PFSK-1 (cell line): Measurements from ENCODE around the gene SVIL.

ENCODE experiments used
- FOXP2 ChIP-seq: optimal IDR thresholded peaks from 2 replicates; pipeline ENCODE3; 2011; ENCODE audit warnings: borderline replicate concordance, control low read depth, inconsistent platforms; ENCODE audit not compliant: insufficient read depth; ENCODE audit errors: extremely low read length, extremely low read depth
- POLR2AphosphoS5 ChIP-seq: IDR thresholded peaks from 2 replicates; pipeline ENCODE4 v1.6.1; 2012; ENCODE audit warnings: low read depth, mild to moderate bottlenecking, control low read depth, low read length, moderate library complexity
- SIN3A ChIP-seq: IDR thresholded peaks from 2 replicates; pipeline ENCODE4 v1.6.1; 2012; ENCODE audit warnings: mild to moderate bottlenecking, low read length, moderate library complexity, borderline replicate concordance; ENCODE audit not compliant: insufficient read depth
- TAF1 ChIP-seq: IDR thresholded peaks from 2 replicates; pipeline ENCODE4 v1.6.1; 2012; ENCODE audit warnings: low read length, control low read depth, borderline replicate concordance; ENCODE audit not compliant: insufficient read depth
- TF ChIP-seq, protein P1 (sequence below), 2 experiments: IDR thresholded peaks; 2 replicates each; pipeline versions ENCODE4 v1.6.1 to v1.8.0; 2011 to 2012; ENCODE audit warnings: low read depth in 2 of 2, low read length in 2 of 2, control low read depth in 1 of 2, inconsistent platforms in 1 of 2, mild to moderate bottlenecking in 1 of 2, moderate library complexity in 1 of 2; ENCODE audit not compliant: insufficient read depth in 1 of 2

Gene SVIL

DNA sequence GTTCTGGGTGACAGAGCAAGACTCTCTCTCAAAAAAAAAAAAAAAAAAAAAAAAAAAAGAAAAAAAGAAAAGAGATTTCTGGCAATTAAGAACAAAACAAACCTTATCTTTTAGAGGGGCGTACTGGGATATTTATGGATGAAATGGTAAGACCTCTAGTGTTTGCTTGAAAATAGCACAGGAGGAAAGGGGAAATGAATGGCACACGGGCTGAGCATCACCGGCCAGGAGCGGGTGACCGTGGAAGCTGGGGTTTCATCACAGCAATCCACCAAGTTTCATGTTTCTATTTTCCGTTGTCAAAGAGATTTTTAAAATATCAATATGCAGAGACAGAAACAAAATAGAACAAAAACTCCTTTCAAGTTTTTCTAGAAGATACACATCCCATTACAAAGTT lies 105.6 kb downstream of the SVIL start:
- no peak for TF ChIP-seq SIN3A
- no peak for TF ChIP-seq TAF1
- TF ChIP-seq FOXP2 = no peak
- no peak for TF ChIP-seq POLR2AphosphoS5
- TF ChIP-seq, protein P1, sequence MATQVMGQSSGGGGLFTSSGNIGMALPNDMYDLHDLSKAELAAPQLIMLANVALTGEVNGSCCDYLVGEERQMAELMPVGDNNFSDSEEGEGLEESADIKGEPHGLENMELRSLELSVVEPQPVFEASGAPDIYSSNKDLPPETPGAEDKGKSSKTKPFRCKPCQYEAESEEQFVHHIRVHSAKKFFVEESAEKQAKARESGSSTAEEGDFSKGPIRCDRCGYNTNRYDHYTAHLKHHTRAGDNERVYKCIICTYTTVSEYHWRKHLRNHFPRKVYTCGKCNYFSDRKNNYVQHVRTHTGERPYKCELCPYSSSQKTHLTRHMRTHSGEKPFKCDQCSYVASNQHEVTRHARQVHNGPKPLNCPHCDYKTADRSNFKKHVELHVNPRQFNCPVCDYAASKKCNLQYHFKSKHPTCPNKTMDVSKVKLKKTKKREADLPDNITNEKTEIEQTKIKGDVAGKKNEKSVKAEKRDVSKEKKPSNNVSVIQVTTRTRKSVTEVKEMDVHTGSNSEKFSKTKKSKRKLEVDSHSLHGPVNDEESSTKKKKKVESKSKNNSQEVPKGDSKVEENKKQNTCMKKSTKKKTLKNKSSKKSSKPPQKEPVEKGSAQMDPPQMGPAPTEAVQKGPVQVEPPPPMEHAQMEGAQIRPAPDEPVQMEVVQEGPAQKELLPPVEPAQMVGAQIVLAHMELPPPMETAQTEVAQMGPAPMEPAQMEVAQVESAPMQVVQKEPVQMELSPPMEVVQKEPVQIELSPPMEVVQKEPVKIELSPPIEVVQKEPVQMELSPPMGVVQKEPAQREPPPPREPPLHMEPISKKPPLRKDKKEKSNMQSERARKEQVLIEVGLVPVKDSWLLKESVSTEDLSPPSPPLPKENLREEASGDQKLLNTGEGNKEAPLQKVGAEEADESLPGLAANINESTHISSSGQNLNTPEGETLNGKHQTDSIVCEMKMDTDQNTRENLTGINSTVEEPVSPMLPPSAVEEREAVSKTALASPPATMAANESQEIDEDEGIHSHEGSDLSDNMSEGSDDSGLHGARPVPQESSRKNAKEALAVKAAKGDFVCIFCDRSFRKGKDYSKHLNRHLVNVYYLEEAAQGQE (IDR thresholded peaks at IDR 0.05; ENCODE audit: insufficient read depth in 1 of 2, low read depth in 2 of 2, low read length in 2 of 2) = no peak

DNA sequence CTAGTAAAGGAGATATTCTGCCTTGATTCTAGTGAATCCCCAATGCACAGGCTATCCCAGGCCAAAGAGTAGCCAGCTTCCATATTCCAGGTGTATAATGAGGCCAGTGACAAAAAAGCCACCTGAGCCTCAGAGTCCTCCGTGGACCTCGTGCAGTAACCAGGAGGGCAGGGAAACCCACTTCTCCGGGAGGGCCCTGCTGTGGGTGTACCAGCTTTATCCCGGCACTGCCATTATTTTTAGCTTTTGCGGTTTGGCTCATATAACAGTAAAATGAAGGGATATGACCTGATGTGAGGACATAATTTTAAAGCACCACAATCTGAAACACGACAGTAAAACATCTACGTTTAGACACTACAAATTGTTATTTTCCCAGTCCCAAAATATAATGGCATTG lies 109.0 kb downstream of the SVIL start:
- TF ChIP-seq POLR2AphosphoS5 = no peak
- TF ChIP-seq, protein P1 (IDR thresholded peaks at IDR 0.05; ENCODE audit: insufficient read depth in 1 of 2, low read depth in 2 of 2, low read length in 2 of 2) = no peak
- TF ChIP-seq SIN3A = no peak
- no peak for TF ChIP-seq FOXP2
- TF ChIP-seq TAF1 = no peak

DNA sequence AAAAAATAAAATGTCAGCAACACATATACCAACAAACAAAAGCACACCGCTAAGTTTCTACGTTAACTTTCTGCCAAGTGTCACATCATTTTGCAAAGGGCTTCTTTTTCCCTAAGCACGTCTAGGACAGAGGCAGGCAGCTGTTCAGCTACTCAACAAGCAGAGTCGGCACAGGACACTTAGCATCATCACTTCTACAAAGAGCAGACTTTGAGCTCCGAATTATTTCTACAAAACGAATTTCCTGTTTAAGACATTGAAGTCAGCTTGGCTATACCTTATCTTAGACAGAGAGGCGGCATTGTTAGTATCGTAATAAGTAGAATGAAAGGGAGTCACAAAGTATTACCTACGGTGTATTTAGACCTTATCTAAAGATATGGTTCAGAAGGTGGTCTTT lies 110.1 kb downstream of the SVIL start:
- TF ChIP-seq SIN3A = no peak
- no peak for TF ChIP-seq POLR2AphosphoS5
- TF ChIP-seq FOXP2 = no peak
- TF ChIP-seq, protein P1 (IDR thresholded peaks at IDR 0.05; ENCODE audit: insufficient read depth in 1 of 2, low read depth in 2 of 2, low read length in 2 of 2) = no peak
- no peak for TF ChIP-seq TAF1

DNA sequence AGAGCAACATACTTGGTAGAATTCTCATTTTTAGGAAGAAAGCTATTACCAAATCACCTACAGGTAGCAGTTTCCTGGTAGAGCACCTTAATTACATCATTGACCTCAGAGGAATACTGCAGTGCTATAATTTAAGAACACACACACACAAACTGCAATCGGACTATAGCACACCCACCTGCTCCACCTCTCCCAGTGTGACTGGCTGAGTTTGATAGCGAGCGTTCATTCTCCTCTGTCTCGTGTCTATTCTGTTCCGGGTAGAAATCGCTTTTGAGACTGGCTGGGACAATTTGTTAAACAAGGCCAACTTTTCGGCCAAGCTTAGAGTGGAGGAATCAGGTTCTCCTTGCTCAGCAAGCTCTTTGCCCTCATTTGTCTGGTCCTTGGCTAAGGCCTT lies 110.5 kb downstream of the SVIL start:
- TF ChIP-seq POLR2AphosphoS5 = no peak
- TF ChIP-seq, protein P1 (IDR thresholded peaks at IDR 0.05; ENCODE audit: insufficient read depth in 1 of 2, low read depth in 2 of 2, low read length in 2 of 2) = no peak
- TF ChIP-seq FOXP2 = no peak
- no peak for TF ChIP-seq TAF1
- TF ChIP-seq SIN3A = no peak

DNA sequence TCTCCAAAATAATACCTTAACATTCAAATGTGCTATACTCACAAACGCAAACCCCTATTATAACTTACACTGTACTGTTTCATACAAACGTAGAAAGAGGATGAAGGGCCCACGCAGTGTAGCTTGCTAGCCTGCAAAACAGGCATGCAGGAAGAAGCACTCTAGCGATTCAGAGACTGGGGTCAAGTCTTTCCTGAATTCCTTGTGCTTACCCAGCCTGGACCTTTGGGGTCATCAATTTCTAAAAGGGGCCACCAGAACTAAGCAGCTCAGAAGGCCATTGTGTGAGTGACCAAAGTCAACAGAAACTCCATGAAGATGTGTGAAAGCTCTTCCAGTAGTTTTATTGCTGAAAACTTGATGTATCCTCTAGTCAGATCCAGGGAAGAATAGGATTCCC lies 111.9 kb downstream of the SVIL start:
- no peak for TF ChIP-seq SIN3A
- TF ChIP-seq TAF1 = no peak
- TF ChIP-seq, protein P1 (IDR thresholded peaks at IDR 0.05; ENCODE audit: insufficient read depth in 1 of 2, low read depth in 2 of 2, low read length in 2 of 2) = no peak
- TF ChIP-seq FOXP2 = no peak
- no peak for TF ChIP-seq POLR2AphosphoS5
